ENCODE data around the gene TUBA1C. TPM values are rescaled to one million over a fixed set of nuclear protein-coding genes. Genes with fewer than 3 reads are reported as not detected.
"Not testable (repeated sequence)": the region's sequence is repeated elsewhere in the genome, so short reads cannot be mapped to it uniquely, and the experiment has no call there.

The TUBA1C gene
- polyA plus RNA-seq, 5 donors: 121 to 180 (median 171) TPM

- no peak for DNase-seq
Observed at GRCh38 chr12:49251357-49251756, 13.5 kb upstream of the TUBA1C start.

DNA sequence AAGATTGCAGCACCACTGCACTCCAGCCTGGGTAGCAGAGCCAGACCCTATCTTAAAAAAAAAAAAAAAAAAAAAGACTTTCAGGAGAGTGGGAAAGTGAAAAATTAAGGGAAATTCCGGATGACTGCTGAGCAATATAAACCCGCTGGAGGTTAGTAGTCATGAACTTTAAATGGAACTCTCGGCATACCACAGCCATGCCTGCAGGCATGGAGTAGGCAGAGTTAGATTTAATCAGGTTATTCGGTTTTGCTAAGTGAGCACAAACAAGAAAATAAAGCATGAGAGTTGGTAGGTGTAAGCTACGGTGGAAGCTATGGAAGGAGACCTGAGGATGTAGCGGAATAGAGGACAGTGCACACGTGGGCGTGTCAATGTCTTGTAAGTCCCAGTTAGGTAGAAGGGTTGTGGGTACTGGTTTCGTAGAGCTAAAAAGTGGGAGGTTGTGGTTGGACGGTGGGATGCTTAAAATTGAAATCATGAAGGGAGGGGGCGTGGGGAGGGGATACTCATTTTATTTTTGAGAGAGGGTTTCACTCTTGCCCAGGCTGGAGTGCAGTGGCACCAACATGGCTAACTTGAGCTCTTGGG is 11.8 kb upstream of the TUBA1C start:
- no peak for DNase-seq

- DNase-seq: not testable (repeated sequence)
Observed at GRCh38 chr12:49255456-49255855, 9.4 kb upstream of the TUBA1C start.

- no peak for DNase-seq
Observed at GRCh38 chr12:49255857-49256637, 8.8 kb upstream of the TUBA1C start.

DNA sequence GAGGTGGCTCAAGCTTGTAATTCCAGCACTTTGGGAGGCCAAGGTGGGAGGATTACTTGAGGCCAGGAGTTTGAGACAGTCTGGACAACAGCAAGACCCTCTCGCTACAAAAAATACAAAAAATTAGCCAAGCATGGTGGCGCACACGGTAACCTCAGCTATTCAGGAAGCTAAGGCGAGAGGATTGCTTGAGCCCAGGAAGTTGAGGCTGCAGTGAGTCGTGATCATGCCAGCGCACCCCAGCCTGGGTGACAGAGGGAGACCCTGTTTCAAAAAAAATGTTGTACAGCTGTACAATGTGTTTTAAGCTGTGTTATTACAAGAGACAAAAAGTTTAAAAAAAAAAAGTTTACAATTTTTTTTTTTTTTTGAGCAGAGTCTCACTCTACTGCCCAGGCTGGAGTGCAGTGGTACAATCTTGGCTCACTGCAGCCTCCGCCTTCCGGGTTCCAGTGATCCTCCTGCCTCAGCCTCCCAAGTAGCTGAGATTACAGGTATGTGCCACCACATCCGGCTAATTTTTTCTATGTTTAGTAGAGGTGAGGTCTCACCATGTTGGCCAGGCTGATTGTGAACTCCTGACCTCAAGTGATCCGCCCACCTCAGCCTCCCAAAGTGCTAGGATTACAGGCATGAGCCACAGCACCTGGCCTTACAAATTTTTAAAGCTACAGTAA is 7.2 kb upstream of the TUBA1C start:
- DNase-seq: not testable (repeated sequence)

- no peak for DNase-seq
Observed at GRCh38 chr12:49259452-49259851, 5.4 kb upstream of the TUBA1C start.

- peak; percentile 40 to 57 for DNase-seq
Observed at GRCh38 chr12:49260166-49260565, 4.7 kb upstream of the TUBA1C start.

GRCh38 chr12:49260571-49261363 is 4.1 kb upstream of the TUBA1C start:
- no peak for DNase-seq

GRCh38 chr12:49261721-49262120 is 3.2 kb upstream of the TUBA1C start:
- no peak for DNase-seq

DNA sequence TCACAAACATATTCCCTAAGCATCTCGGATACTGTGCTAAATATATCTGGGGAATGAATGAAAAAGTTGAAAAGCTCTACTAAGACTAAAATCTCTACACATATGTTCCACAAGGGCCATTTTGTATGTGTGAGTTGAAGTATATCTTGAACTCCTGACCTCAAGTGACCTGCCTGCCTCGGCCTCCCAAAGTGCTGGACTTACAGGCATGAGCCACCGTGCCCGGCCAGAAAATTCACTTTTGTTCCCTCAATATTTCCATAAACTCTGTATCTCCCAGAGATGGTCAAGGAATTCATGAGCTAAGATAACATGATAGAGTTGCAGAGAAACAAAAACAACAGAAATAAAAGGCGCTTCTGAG is 1.5 kb upstream of the TUBA1C start:
- no peak for DNase-seq

DNA sequence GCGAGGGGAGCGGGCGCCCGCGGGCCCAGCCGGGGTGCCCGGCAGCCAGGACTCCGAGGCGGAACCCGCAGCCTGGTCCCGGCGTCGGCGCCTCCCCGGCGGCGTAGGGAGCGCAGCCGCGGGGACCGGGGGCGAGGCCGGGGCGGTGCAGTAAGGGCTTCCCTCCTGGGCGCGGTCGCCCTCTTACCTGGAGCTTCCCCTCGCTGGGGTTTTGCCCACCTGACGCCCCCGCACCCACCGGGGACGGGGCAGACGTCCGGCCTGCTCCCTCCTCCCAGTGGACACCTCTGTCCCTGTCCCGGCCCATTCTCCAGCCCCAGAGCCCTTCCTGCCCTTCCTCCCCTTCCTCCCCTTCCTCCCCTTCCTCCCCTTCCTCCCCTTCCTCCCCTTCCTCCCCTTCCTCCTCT is 413 bp upstream of the TUBA1C start:
- no peak for DNase-seq

DNA sequence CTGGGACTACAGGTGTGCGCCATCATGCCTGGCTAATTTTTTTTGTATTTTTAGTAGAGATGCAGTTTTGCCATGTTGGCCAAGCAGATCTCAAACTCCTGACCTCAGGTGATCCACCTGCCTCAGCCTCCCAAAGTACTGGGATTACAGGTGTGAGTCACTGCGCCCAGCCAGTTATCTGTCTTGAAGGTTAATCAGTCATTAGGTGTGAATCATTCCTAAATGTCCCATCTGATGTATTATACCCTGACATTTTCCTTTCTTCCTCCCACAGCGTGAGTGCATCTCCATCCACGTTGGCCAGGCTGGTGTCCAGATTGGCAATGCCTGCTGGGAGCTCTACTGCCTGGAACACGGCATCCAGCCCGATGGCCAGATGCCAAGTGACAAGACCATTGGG is 4.3 kb downstream of the TUBA1C start:
- DNase-seq: not testable (repeated sequence)

GRCh38 chr12:49272790-49273725 is 8.2 kb downstream of the TUBA1C start:
- DNase-seq: no peak

DNA sequence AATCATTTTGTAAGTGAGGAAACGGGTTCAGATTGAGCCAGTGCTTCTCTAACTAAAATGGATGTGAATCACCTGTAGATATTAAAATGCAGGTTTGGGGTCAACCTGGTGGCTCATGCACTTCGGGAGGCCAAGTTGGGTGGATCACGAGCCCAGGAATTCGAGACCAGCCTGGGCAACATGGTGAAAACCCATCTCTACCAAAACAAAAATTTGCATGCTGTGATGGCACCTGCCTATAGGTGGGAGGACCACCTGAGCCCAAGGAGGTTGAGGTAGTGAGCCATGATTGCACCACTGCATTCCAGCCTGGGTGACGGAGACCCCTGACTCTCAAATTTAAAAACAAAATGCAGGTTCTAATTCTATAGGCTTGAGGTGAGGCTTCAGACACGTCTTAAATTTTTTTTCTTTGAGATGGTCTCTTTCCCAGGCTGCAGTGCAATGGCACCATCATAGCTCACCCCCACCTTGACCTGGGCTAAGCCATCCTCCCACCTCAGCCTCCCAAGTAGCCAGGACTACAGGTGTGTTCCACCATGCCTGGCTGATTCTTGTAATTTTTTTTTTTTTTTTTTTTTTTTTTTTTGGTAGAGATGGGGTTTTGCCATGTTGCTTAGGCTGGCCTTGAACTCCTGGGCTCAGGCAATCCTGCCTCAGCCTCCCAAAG is 9.0 kb downstream of the TUBA1C start:
- DNase-seq: no peak

- DNase-seq: no peak
Observed at GRCh38 chr12:49274396-49275069, 9.7 kb downstream of the TUBA1C start.

- DNase-seq: no peak
Observed at GRCh38 chr12:49276304-49277290, 11.7 kb downstream of the TUBA1C start.

- DNase-seq: no peak
Observed at GRCh38 chr12:49277466-49277865, 12.6 kb downstream of the TUBA1C start.

DNA sequence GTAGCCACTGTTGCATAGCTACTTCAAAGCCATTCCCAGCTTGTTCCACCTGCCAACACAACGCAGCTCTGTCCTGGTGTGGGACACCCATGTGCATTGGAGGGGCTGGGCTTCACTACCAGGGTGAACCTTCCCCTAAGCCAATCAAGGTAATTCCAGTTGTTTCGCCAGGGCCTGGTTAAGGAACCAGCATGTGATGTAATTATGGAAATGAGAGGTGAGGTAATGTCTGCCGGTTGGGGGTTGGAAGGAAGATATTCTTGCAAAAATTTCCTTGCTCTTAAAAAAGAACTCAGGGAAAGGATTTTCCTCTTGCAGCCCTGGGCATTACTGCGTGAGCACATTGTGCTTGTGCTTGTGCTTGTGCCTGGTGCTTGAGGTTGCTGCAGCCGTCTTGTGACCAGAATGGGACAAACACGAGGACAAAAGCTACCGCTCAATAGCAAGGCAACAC is 14.9 kb downstream of the TUBA1C start:
- DNase-seq: no peak

Data from right lung (tissue), 5 donors.